K562 (cell line): ENCODE data around the gene ASIC3. TPM values are rescaled to one million over a fixed set of nuclear protein-coding genes. Genes with fewer than 3 reads are reported as not detected.

Experiments used
- ATAC-seq: fragments of 200-7000 bp; cut with Tn5 transposase; 3 replicates; pipeline ENCODE4 v1.9.1; 2020; ENCODE audit warnings: moderate library complexity
- BruUV-seq: library from RNA; stranded (reverse); fragments of 400-500 nt; replicated peaks from 2 replicates; lab custom pipeline; 2021; lab: Mats Ljungman, UMichigan
- CTCF ChIA-PET: fragments of 300-600 bp; formaldehyde crosslinking; extraction: SDS; loops from one replicate; lab custom pipeline; 2021; ENCODE audit warnings: low intra/inter-chr PET ratio; lab: Yijun Ruan, JAX
- POLR2A ChIA-PET: fragments of 300-600, 350-650 bp; sonication (Branson Sonifier 250); formaldehyde crosslinking; extraction: SDS; loops from one replicate; lab custom pipeline; 2021; ENCODE audit warnings: antibody characterized with exemption, inconsistent platforms; lab: Yijun Ruan, JAX
- DNase-seq, 4 experiments: peaks; one replicate each; pipeline versions ENCODE4 v3.0.0 to v3.0.0-alpha.2; 2011 to 2018; ENCODE audit warnings: low spot score in 3 of 4, mixed read lengths in 3 of 4; ENCODE audit errors: extremely low read depth in 1 of 4
- FAIRE-seq: peaks from 2 replicates; lab custom pipeline; 2011; peaks lifted over from hg19 to GRCh38; lab: Jason Lieb, UNC
- H2AFZ ChIP-seq: 2 replicates; pipeline ENCODE4 v1.6.0; 2011; ENCODE audit warnings: low read depth, low read length, control low read depth, inconsistent platforms
- H3K27ac ChIP-seq: fragments of 200-600 bp; 3 replicates; pipeline ENCODE4 v1.8.0; 2011; ENCODE audit warnings: low read depth, mild to moderate bottlenecking, control low read depth, inconsistent platforms, low read length, moderate library complexity, mixed read lengths; ENCODE audit errors: extremely low read depth
- H3K27me3 ChIP-seq, 2 experiments: fragments of 300-600 bp in 1 of 2; 2 replicates in 1 of 2; 3 replicates in 1 of 2; pipeline versions ENCODE4 v1.6.0 to v1.8.0; 2011; ENCODE audit warnings: inconsistent platforms in 2 of 2, low read length in 2 of 2, mild to moderate bottlenecking in 1 of 2, mixed read lengths in 1 of 2, moderate library complexity in 1 of 2; ENCODE audit not compliant: control insufficient read depth in 2 of 2, insufficient read depth in 2 of 2
- H3K36me3 ChIP-seq: fragments of 300-600 bp; 3 replicates; pipeline ENCODE4 v1.8.0; 2011; ENCODE audit warnings: mild to moderate bottlenecking, low read length, inconsistent platforms; ENCODE audit not compliant: control insufficient read depth, insufficient read depth
- H3K4me1 ChIP-seq, 2 experiments: fragments of 200-600 bp in 1 of 2; replicated peaks in 1 of 2; 2 replicates in 1 of 2; 3 replicates in 1 of 2; pipeline versions ENCODE4 v1.5.1 to v1.8.0; 2011; ENCODE audit warnings: inconsistent platforms in 2 of 2, low read length in 2 of 2, mild to moderate bottlenecking in 1 of 2, mixed read lengths in 1 of 2, moderate library complexity in 1 of 2; ENCODE audit not compliant: control insufficient read depth in 2 of 2, insufficient read depth in 2 of 2
- H3K4me2 ChIP-seq: 2 replicates; pipeline ENCODE4 v1.6.1; 2011; ENCODE audit warnings: low read length, control low read depth, inconsistent platforms, mixed read lengths; ENCODE audit not compliant: insufficient read depth
- H3K4me3 ChIP-seq: fragments of 200-600 bp; sonication (generic), shearing (Covaris generic); 2 replicates; pipeline ENCODE4 v1.5.1; 2016; ENCODE audit warnings: control low read depth, inconsistent platforms
- H3K79me2 ChIP-seq: fragments of 200-600 bp; 3 replicates; pipeline ENCODE4 v1.8.0; 2011; ENCODE audit warnings: low read length, inconsistent platforms; ENCODE audit not compliant: control insufficient read depth, insufficient read depth
- H3K9ac ChIP-seq, 2 experiments: 2 replicates each; pipeline versions ENCODE4 v1.6.0 to v1.6.1; 2011; ENCODE audit warnings: low read depth in 2 of 2, low read length in 2 of 2, control low read depth in 1 of 2, inconsistent platforms in 1 of 2, mild to moderate bottlenecking in 1 of 2, mixed read lengths in 1 of 2; ENCODE audit not compliant: insufficient read depth in 1 of 2
- H3K9me1 ChIP-seq: one replicate; pipeline ENCODE4 v1.6.0; 2011; ENCODE audit warnings: inconsistent platforms, mild to moderate bottlenecking, low read length, moderate library complexity; ENCODE audit not compliant: control insufficient read depth, insufficient read depth
- H3K9me3 ChIP-seq: replicated peaks from 2 replicates; pipeline ENCODE4 v1.5.1; 2011; ENCODE audit warnings: low read depth, low read length, inconsistent platforms; ENCODE audit not compliant: control insufficient read depth, insufficient read depth
- H4K20me1 ChIP-seq: replicated peaks from 2 replicates; pipeline ENCODE4 v1.6.1; 2011; ENCODE audit warnings: low read length, inconsistent platforms, mixed read lengths; ENCODE audit not compliant: control insufficient read depth, insufficient read depth
- CTCFL ChIP-seq: IDR thresholded peaks from 2 replicates; pipeline ENCODE4 v1.6.1; 2011; ENCODE audit warnings: borderline replicate concordance, low read depth, mild to moderate bottlenecking, moderate library complexity, low read length; ENCODE audit not compliant: insufficient read depth, poor library complexity, severe bottlenecking
- HNRNPH1 ChIP-seq: fragments of 200-400 bp; formaldehyde crosslinking; optimal IDR thresholded peaks from 2 replicates; pipeline ENCODE3; 2017; ENCODE audit warnings: low read depth, mild to moderate bottlenecking, low read length, moderate library complexity
- KAT7 ChIP-seq: sonication (generic); formaldehyde crosslinking; IDR thresholded peaks from 2 replicates; pipeline ENCODE4 v1.8.0; 2022; ENCODE audit warnings: missing genetic modification reagents, mild to moderate bottlenecking, borderline replicate concordance
- KDM5B ChIP-seq: fragments of 200-600 bp; sonication (generic); IDR thresholded peaks from 2 replicates; pipeline ENCODE4 v1.6.1; 2012; ENCODE audit warnings: low read depth, mild to moderate bottlenecking, moderate library complexity, low read length, control low read depth, inconsistent platforms; ENCODE audit not compliant: insufficient replicate concordance
- NR4A1 ChIP-seq, 2 experiments: fragments of 250-450 bp in 1 of 2; fragments of 450-650 bp in 1 of 2; sonication (Bioruptor Pico) in 1 of 2; IDR thresholded peaks; 2 replicates each; pipeline versions ENCODE4 v1.4.0 to v1.6.1; 2016 to 2020; ENCODE audit warnings: mild to moderate bottlenecking in 2 of 2, missing compliant biosample characterization in 1 of 2, missing genetic modification characterization in 1 of 2, moderate library complexity in 1 of 2
- SREBF2 ChIP-seq: sonication (generic); formaldehyde crosslinking; IDR thresholded peaks from 2 replicates; pipeline ENCODE4 v1.4.0; 2020; ENCODE audit warnings: mild to moderate bottlenecking, missing genetic modification reagents
- STAG1 ChIP-seq: sonication (generic); formaldehyde crosslinking; IDR thresholded peaks from 2 replicates; pipeline ENCODE4 v1.5.0; 2020; ENCODE audit warnings: missing genetic modification reagents, borderline replicate concordance
- XRCC5 ChIP-seq: fragments of 200-400 bp; formaldehyde crosslinking; IDR thresholded peaks from 2 replicates; pipeline ENCODE4 v1.6.1; 2017; ENCODE audit warnings: low read depth, mild to moderate bottlenecking, low read length
- ZBED1 ChIP-seq: IDR thresholded peaks from 2 replicates; pipeline ENCODE4 v1.6.1; 2014
- ZNF766 ChIP-seq: fragments of 200-800 bp; sonication (Bioruptor generic); conservative IDR thresholded peaks from 2 replicates; pipeline ENCODE4 v1.6.1; 2016; ENCODE audit warnings: missing genetic modification characterization, missing compliant biosample characterization
- WGBS: fragments of 100-300 bp; shearing (Covaris generic); methylation state at CpG from one replicate; pipeline ENCODE4 v1.1.6; 2016; ENCODE audit warnings: low coverage, mixed read lengths; ENCODE audit not compliant: insufficient coverage; ENCODE audit errors: missing lambda C conversion rate; 5-methylcytosine and 5-hydroxymethylcytosine counted together
- in situ Hi-C: fragments of 300-500 bp; cut with MboI; formaldehyde crosslinking; loops from 4 replicates; pipeline ENCODE4 v1.15.0; 2018; ENCODE audit warnings: inconsistent platforms, mixed read lengths
- intact Hi-C: fragments of 100-400 bp; cut with micrococcal nuclease; formaldehyde crosslinking; loops from 2 replicates; pipeline ENCODE4 v1.14.2; 2022
- polyA plus RNA-seq, 8 experiments: library from polyadenylated mRNA; depleted of rRNA in 4 of 8; stranded (reverse) in 5 of 8; unstranded in 3 of 8; fragments of >200 nt; fragmentation: Nextera tagmentation in 2 of 8; fragmentation: Illumina TruSeq in 1 of 8; extraction: Ambion mirVana in 2 of 8; extraction: Trizol in 1 of 8; gene quantifications; 2 replicates each; pipeline versions ENCODE4 v1.2.1 to v1.2.3, GENCODE V29; 2011 to 2014; ENCODE audit warnings: inconsistent platforms in 1 of 8, missing spikeins in 1 of 8
- total RNA-seq, 7 experiments: library from RNA; depleted of rRNA in 6 of 7; stranded (reverse); fragments of >200 nt in 6 of 7; fragmentation: Illumina TruSeq in 2 of 7; extraction: Trizol in 2 of 7; gene quantifications; 2 replicates each; pipeline versions ENCODE4 v1.2.1 to v1.2.3, GENCODE V29; 2011 to 2021; ENCODE audit warnings: low replicate concordance in 1 of 7
- TF ChIP-seq, protein P1 (sequence below): sonication (generic); formaldehyde crosslinking; IDR thresholded peaks from 2 replicates; pipeline ENCODE4 v1.8.0; 2022; ENCODE audit warnings: missing genetic modification reagents, mild to moderate bottlenecking, borderline replicate concordance

The ASIC3 gene
- total and polyA plus RNA-seq, 9 of the 15 experiments (the other 6 are each of a cell fraction or from before 2014, with no cell fraction given), result 0.11 to 5.0 (median 0.87) TPM

DNA sequence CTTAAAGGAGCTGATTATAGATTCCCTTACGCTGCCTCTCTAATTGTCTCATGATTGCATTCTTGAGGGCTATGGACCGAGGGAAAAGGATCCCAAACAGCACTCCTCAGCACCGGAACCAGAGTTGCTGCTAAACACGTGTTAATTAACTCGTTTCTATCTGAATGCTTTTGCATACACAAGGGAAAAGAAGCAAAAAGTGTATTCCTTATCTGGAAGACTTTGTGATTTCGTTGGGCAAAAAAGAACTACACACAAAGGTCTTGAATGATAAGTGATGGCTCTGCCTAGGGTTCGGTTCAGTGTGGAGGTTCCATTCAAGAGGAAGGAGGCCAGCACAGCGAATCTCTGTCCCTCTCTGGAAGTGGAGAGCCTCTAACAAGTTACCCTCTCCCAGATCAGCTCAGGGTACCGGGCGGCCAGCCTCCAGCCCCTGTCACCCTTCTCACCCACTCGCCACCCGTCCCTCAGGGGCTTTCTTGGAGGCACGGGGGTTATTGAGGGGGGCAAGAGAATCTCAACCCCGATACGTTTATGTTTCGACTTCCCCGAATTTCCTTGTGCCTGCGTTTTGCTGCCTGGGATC, 10.5 kb downstream of the ASIC3 start:
- intact Hi-C loops (loop anchor here (1.0 kb wide), 3 partner anchors 20 to 51 kb away; partner anchors contain the start of gene ABCB8), in situ Hi-C loops (no loop called here)
- Histone ChIP-seq H3K9me3 (no peaks in the 10 kb centered on the region), H3K27ac (peak overlapping the region; percentile 90), H3K36me3 (peaks cover 15% of the 10 kb centered on the region; the same call in 2 of the 3 replicates), H3K4me1 (peaks cover 57 to 75% of the 10 kb centered on the region in 2 experiments), H3K27me3 (no peaks in the 10 kb centered on the region), H3K9me1 (no peaks in the 10 kb centered on the region), H2AFZ (peak overlapping the region; percentile 91), H3K79me2 (peaks cover 50% of the 10 kb centered on the region), H3K4me2 (peak overlapping the region; percentile 94), H4K20me1 (peaks cover 10% of the 10 kb centered on the region), H3K9ac (peak overlapping the region; percentile 85 to 91), H3K4me3 (peak overlapping the region; percentile 84)
- DNase-seq (peak in 1 of 4 experiments; percentile 62), FAIRE-seq (peak; percentile 72), ATAC-seq (no peak)
- no TSS peak for BruUV-seq
- 2% methylated on average over 18 of the region's 18 CpGs for WGBS
- CTCF ChIA-PET, result interaction anchor here (0.5 to 1.7 kb wide), 5 partner anchors 21 to 185 kb away, joined by 3 to 8 read pairs (median 3); partner anchors contain the start of genes ABCB8 and AGAP3
- POLR2A ChIA-PET, result interaction anchor here (0.6 to 1.7 kb wide), 6 partner anchors 9 to 159 kb away, joined by 3 to 9 read pairs (median 5); partner anchors contain the start of genes ABCB8 and FASTK
- peak; percentile 58; the same call in 1 of the 2 replicates for TF ChIP-seq NR4A1 (CRISPR knock-in tag; IDR thresholded peaks at IDR 0.05)
- no peak for TF ChIP-seq NR4A1 (tag; IDR thresholded peaks at IDR 0.05)
- TF ChIP-seq KDM5B, result peak; percentile 57
- TF ChIP-seq, protein P1, sequence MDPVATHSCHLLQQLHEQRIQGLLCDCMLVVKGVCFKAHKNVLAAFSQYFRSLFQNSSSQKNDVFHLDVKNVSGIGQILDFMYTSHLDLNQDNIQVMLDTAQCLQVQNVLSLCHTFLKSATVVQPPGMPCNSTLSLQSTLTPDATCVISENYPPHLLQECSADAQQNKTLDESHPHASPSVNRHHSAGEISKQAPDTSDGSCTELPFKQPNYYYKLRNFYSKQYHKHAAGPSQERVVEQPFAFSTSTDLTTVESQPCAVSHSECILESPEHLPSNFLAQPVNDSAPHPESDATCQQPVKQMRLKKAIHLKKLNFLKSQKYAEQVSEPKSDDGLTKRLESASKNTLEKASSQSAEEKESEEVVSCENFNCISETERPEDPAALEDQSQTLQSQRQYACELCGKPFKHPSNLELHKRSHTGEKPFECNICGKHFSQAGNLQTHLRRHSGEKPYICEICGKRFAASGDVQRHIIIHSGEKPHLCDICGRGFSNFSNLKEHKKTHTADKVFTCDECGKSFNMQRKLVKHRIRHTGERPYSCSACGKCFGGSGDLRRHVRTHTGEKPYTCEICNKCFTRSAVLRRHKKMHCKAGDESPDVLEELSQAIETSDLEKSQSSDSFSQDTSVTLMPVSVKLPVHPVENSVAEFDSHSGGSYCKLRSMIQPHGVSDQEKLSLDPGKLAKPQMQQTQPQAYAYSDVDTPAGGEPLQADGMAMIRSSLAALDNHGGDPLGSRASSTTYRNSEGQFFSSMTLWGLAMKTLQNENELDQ, result no peak
- no peak for TF ChIP-seq ZBED1
- no peak for TF ChIP-seq CTCFL
- no peak for TF ChIP-seq STAG1 (CRISPR knock-in tag)
- TF ChIP-seq HNRNPH1, result no peak
- TF ChIP-seq KAT7 (CRISPR knock-in tag), result peak; percentile 42; the same call in 1 of the 2 replicates
- TF ChIP-seq ZNF766 (CRISPR knock-in tag), result no peak
- TF ChIP-seq SREBF2 (CRISPR knock-in tag), result no peak
- no peak for TF ChIP-seq XRCC5
